Neural progenitor cell (in vitro differentiated cells): ENCODE data around the gene PPP5C. TPM values are rescaled to one million over a fixed set of nuclear protein-coding genes. Genes with fewer than 3 reads are reported as not detected.

Source experiments
- DNase-seq: peaks from one replicate; pipeline ENCODE4 v3.0.0-alpha.2; 2016; ENCODE audit warnings: low spot score
- H2AFZ ChIP-seq: fragments of 200-600 bp; sonication (generic); replicated peaks from 2 replicates; pipeline ENCODE4 v1.6.1; 2016; ENCODE audit warnings: antibody characterized with exemption
- H3F3A ChIP-seq: fragments of 200-600 bp; sonication (generic); 2 replicates; pipeline ENCODE4 v1.6.1; 2016; ENCODE audit warnings: antibody characterized with exemption, low read depth
- H3K27ac ChIP-seq: fragments of 200-600 bp; sonication (generic); 2 replicates; pipeline ENCODE4 v1.5.1; 2016; ENCODE audit warnings: mild to moderate bottlenecking
- H3K27me3 ChIP-seq: fragments of 200-600 bp; sonication (generic); 2 replicates; pipeline ENCODE4 v1.6.1; 2016; ENCODE audit warnings: mild to moderate bottlenecking, moderate library complexity
- H3K36me3 ChIP-seq: fragments of 200-600 bp; sonication (generic); 2 replicates; pipeline ENCODE4 v1.5.1; 2016
- H3K4me1 ChIP-seq: fragments of 200-600 bp; sonication (generic); 2 replicates; pipeline ENCODE4 v1.6.1; 2016; ENCODE audit warnings: mixed run types
- H3K4me2 ChIP-seq: fragments of 200-600 bp; sonication (generic); 2 replicates; pipeline ENCODE4 v1.6.1; 2016
- H3K4me3 ChIP-seq: fragments of 200-600 bp; sonication (generic); 2 replicates; pipeline ENCODE4 v1.5.1; 2016
- H3K79me2 ChIP-seq: fragments of 200-600 bp; sonication (generic); 2 replicates; pipeline ENCODE4 v1.6.1; 2016; ENCODE audit warnings: low read depth
- H3K9ac ChIP-seq: fragments of 200-600 bp; sonication (generic); 2 replicates; pipeline ENCODE4 v1.6.1; 2016
- H3K9me3 ChIP-seq: fragments of 200-600 bp; sonication (generic); 2 replicates; pipeline ENCODE4 v1.5.1; 2016; ENCODE audit warnings: low read depth
- H4K20me1 ChIP-seq: fragments of 200-600 bp; sonication (generic); 2 replicates; pipeline ENCODE4 v1.6.1; 2016; ENCODE audit warnings: low read depth
- H3K27ac Mint-ChIP-seq: 3 replicates; pipeline ENCODE4 v1.8.0; 2021; ENCODE audit warnings: mixed read lengths
- H3K27me3 Mint-ChIP-seq: 2 replicates; pipeline ENCODE4 v1.8.0; 2022; ENCODE audit warnings: low read depth, mild to moderate bottlenecking, inconsistent platforms, moderate library complexity, mixed read lengths; ENCODE audit not compliant: insufficient read depth
- H3K36me3 Mint-ChIP-seq: 3 replicates; pipeline ENCODE4 v1.8.0; 2021; ENCODE audit warnings: mixed read lengths
- H3K4me1 Mint-ChIP-seq: 3 replicates; pipeline ENCODE4 v1.8.0; 2021; ENCODE audit warnings: mixed read lengths
- H3K4me3 Mint-ChIP-seq: 3 replicates; pipeline ENCODE4 v1.8.0; 2021; ENCODE audit warnings: mild to moderate bottlenecking, moderate library complexity, mixed read lengths
- H3K9me3 Mint-ChIP-seq: 3 replicates; pipeline ENCODE4 v1.8.0; 2020; ENCODE audit warnings: mixed read lengths
- EZH2 ChIP-seq: fragments of 200-600 bp; sonication (generic); IDR thresholded peaks from 2 replicates; pipeline ENCODE4 v1.6.1; 2017; ENCODE audit warnings: antibody characterized with exemption, mild to moderate bottlenecking, moderate library complexity
- EZH2phosphoT487 ChIP-seq: fragments of 200-600 bp; sonication (generic); IDR thresholded peaks from 2 replicates; pipeline ENCODE4 v1.6.1; 2017; ENCODE audit warnings: antibody characterized with exemption
- total RNA-seq: library from RNA; depleted of rRNA; stranded (reverse); fragments of >200 nt; gene quantifications from 2 replicates; pipeline ENCODE4 v1.2.3, GENCODE V29; 2015; ENCODE audit warnings: low replicate concordance
- TF ChIP-seq, protein P1 (sequence below): fragments of 200-600 bp; sonication (generic); IDR thresholded peaks from 2 replicates; pipeline ENCODE4 v1.5.1; 2017; ENCODE audit warnings: antibody characterized with exemption, mild to moderate bottlenecking

The PPP5C gene
- total RNA-seq, 1 donor from 2014 or later, result 63.5 TPM

DNA sequence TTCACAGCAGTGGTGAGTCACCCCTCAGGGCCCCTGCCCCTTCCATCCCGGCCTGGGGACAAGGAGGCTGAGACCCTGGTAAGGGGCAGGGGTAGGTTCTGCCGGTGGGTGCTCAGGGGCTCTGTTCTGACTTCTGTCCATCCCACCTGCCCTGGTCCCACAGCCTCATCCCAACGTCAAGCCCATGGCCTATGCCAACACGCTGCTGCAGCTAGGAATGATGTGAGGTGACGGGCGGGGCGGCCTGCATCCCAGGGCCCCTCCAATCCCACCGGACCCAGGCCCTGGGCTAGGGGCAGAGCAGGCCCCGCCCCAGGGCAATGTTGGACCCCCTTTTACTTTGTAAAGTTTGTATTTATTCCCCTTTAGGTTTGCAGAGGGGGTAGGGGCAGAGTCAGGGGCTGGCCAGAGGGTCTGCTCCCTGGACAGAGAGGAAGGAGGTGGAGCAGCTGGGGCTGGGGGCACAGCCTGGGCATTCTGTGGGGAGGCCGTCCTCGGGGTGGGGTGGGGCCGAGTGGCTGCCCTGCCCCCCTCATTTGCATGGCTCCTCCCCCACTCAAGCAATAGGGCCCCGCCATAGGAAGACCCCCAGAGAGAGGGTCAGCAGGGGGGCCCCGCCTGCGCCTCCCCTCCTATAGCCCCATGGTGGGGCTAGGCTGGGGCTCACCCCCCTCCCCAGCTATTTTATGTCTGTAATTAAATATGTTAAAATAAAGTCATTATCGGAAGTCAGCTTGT, 43.4 kb downstream of the PPP5C start:
- Histone ChIP-seq H3K9ac (no peak overlapping the region), H3K79me2 (no peaks in the 10 kb centered on the region), H3K4me1 (no peaks in the 10 kb centered on the region), H3K27ac (no peak overlapping the region), H3K36me3 (no peaks in the 10 kb centered on the region), H3K4me2 (no peak overlapping the region), H3F3A (peaks cover 11% of the 10 kb centered on the region), H3K4me3 (no peak overlapping the region), H2AFZ (no peak overlapping the region), H4K20me1 (no peaks in the 10 kb centered on the region), H3K27me3 (no peaks in the 10 kb centered on the region), H3K9me3 (no peaks in the 10 kb centered on the region)
- peaks cover 2% of the 10 kb centered on the region for H3K27me3 Mint-ChIP-seq
- DNase-seq, result no peak
- peaks cover 30% of the 10 kb centered on the region for H3K36me3 Mint-ChIP-seq
- no peak overlapping the region for H3K4me3 Mint-ChIP-seq
- peaks cover 9% of the 10 kb centered on the region for H3K9me3 Mint-ChIP-seq
- TF ChIP-seq EZH2 (no peak), EZH2phosphoT487 (no peak)
- TF ChIP-seq, protein P1, sequence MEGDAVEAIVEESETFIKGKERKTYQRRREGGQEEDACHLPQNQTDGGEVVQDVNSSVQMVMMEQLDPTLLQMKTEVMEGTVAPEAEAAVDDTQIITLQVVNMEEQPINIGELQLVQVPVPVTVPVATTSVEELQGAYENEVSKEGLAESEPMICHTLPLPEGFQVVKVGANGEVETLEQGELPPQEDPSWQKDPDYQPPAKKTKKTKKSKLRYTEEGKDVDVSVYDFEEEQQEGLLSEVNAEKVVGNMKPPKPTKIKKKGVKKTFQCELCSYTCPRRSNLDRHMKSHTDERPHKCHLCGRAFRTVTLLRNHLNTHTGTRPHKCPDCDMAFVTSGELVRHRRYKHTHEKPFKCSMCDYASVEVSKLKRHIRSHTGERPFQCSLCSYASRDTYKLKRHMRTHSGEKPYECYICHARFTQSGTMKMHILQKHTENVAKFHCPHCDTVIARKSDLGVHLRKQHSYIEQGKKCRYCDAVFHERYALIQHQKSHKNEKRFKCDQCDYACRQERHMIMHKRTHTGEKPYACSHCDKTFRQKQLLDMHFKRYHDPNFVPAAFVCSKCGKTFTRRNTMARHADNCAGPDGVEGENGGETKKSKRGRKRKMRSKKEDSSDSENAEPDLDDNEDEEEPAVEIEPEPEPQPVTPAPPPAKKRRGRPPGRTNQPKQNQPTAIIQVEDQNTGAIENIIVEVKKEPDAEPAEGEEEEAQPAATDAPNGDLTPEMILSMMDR, result no peak
- H3K4me1 Mint-ChIP-seq, result peaks cover 6% of the 10 kb centered on the region
- no peak overlapping the region for H3K27ac Mint-ChIP-seq

DNA sequence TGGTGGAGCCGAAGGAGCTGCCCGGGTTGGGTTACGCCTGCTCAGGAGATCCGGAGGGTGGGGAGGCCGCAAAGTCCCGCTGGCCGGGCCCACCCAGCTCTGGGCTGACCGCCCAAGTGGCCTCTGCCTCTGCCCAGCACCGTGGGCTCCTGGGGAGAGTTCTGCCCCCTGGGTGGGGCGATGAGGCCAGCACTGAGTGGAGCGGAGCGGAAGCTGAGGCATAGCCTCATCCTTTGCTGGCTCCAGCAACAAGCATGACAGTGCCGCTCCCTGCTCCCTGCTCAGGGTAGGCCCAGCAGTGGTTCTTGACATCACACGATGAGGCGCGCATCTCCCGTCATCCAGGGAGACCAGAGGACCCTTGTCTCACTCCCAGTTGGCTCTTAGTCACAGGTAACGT, 44.0 kb downstream of the PPP5C start:
- H3F3A ChIP-seq, result peaks cover 11% of the 10 kb centered on the region
- Mint-ChIP-seq H3K9me3 (peaks cover 9% of the 10 kb centered on the region), H3K27me3 (peaks cover 3% of the 10 kb centered on the region), H3K4me1 (peaks cover 10% of the 10 kb centered on the region), H3K27ac (no peak overlapping the region), H3K36me3 (peaks cover 28% of the 10 kb centered on the region), H3K4me3 (no peak overlapping the region)
- H2AFZ ChIP-seq, result no peak overlapping the region
- TF ChIP-seq, protein P1, result no peak
- TF ChIP-seq EZH2, result no peak
- no peaks in the 10 kb centered on the region for H3K9me3 ChIP-seq
- no peaks in the 10 kb centered on the region for H4K20me1 ChIP-seq
- H3K4me1 ChIP-seq, result no peaks in the 10 kb centered on the region
- H3K27me3 ChIP-seq, result no peaks in the 10 kb centered on the region
- no peak for DNase-seq
- H3K4me2 ChIP-seq, result no peak overlapping the region
- no peak overlapping the region for H3K9ac ChIP-seq
- H3K36me3 ChIP-seq, result no peaks in the 10 kb centered on the region
- H3K4me3 ChIP-seq, result no peak overlapping the region
- H3K27ac ChIP-seq, result no peak overlapping the region
- no peaks in the 10 kb centered on the region for H3K79me2 ChIP-seq

DNA sequence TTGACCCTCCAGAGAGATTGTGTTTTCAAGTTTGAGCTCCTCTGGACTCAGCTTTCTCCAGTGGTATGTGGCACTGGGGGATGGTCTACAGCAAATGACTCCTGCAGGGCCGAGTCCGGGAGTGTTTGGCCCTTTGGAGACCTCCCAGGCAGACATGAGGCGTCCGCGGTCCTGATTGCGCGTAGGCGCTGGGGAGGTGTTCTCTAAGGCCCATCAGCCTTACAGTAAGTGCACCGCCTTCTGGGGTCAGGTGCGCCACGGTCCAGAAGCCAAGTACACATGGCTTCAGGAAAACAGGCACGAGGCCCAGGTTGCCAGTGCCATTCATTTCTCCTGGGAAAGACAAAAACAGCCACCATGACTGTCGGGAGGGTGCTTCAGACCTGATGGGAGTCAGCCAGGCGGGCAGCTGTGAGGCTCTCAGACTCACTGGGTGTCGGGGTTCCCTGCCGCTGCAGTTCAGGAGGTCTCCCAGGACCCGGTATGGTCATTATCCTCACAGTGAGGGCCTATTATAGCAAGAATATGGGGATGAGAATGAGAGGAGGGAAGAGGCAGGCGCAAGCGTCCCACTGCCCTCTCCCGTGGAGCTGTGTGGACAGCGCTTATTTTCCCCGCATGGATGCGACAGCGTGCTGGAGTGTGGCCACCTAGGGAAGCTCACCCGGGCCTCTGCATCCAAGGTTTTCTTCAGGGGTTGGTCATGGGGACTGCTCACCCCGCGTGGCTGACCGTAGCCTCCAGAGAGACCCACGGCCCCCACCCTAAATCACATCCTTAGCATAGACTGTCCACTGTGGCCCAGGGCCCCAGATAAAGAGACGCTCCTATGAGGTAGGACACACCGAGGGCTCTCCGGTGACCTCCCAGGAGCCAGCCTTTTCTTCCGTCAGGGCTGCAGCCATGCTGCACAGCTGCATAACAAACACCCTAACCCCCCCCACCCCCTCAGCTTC, 44.7 kb downstream of the PPP5C start:
- Mint-ChIP-seq H3K9me3 (peaks cover 9% of the 10 kb centered on the region), H3K4me1 (peaks cover 11% of the 10 kb centered on the region), H3K4me3 (no peak overlapping the region), H3K27ac (no peak overlapping the region), H3K27me3 (peaks cover 3% of the 10 kb centered on the region), H3K36me3 (peaks cover 26% of the 10 kb centered on the region)
- peaks cover 11% of the 10 kb centered on the region for H3F3A ChIP-seq
- no peaks in the 10 kb centered on the region for H3K4me1 ChIP-seq
- H3K4me2 ChIP-seq, result no peak overlapping the region
- no peak overlapping the region for H3K4me3 ChIP-seq
- H3K36me3 ChIP-seq, result no peaks in the 10 kb centered on the region
- no peaks in the 10 kb centered on the region for H3K9me3 ChIP-seq
- TF ChIP-seq, protein P1, result no peak
- TF ChIP-seq EZH2, result no peak
- TF ChIP-seq EZH2phosphoT487, result no peak
- no peaks in the 10 kb centered on the region for H3K27me3 ChIP-seq
- H4K20me1 ChIP-seq, result no peaks in the 10 kb centered on the region
- H3K79me2 ChIP-seq, result no peaks in the 10 kb centered on the region
- DNase-seq, result no peak
- no peak overlapping the region for H3K27ac ChIP-seq
- H2AFZ ChIP-seq, result no peak overlapping the region
- H3K9ac ChIP-seq, result no peak overlapping the region
